ENCODE data around the gene BCKDHA.

Gene BCKDHA

GRCh38 chr19:41439441-41440222 lies 42.0 kb downstream of the BCKDHA start, which contains the start of gene DMAC2:
DMAC2 (minus strand) TSS chr19:41439912; CDS start chr19:41439899, 13 bp downstream.
- TF ChIP-seq, protein P1, sequence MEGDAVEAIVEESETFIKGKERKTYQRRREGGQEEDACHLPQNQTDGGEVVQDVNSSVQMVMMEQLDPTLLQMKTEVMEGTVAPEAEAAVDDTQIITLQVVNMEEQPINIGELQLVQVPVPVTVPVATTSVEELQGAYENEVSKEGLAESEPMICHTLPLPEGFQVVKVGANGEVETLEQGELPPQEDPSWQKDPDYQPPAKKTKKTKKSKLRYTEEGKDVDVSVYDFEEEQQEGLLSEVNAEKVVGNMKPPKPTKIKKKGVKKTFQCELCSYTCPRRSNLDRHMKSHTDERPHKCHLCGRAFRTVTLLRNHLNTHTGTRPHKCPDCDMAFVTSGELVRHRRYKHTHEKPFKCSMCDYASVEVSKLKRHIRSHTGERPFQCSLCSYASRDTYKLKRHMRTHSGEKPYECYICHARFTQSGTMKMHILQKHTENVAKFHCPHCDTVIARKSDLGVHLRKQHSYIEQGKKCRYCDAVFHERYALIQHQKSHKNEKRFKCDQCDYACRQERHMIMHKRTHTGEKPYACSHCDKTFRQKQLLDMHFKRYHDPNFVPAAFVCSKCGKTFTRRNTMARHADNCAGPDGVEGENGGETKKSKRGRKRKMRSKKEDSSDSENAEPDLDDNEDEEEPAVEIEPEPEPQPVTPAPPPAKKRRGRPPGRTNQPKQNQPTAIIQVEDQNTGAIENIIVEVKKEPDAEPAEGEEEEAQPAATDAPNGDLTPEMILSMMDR (conservative IDR thresholded peaks at IDR 0.05; ENCODE audit: low read depth, low read length): peak; percentile 61
- DNase-seq (ENCODE audit: low read depth): peak; percentile 92
- H3K4me3 ChIP-seq (ENCODE audit: low read length): peak within 1 kb of the TSS; percentile 99

GRCh38 chr19:41441321-41441945 lies 43.8 kb downstream of the BCKDHA start:
- DNase-seq (ENCODE audit: low read depth): no peak
- TF ChIP-seq, protein P1 (conservative IDR thresholded peaks at IDR 0.05; ENCODE audit: low read depth, low read length): no peak
- H3K4me3 ChIP-seq (ENCODE audit: low read length): no peak overlapping the region

GRCh38 chr19:41442473-41443355 lies 45.1 kb downstream of the BCKDHA start, which contains the start of gene ERICH4:
ERICH4 (plus strand) TSS chr19:41443156; CDS start chr19:41443170, 14 bp downstream.
- H3K4me3 ChIP-seq (ENCODE audit: low read length): no peak within 1 kb of the TSS
- no peak for DNase-seq (ENCODE audit: low read depth)
- TF ChIP-seq, protein P1 (conservative IDR thresholded peaks at IDR 0.05; ENCODE audit: low read depth, low read length): no peak

DNA sequence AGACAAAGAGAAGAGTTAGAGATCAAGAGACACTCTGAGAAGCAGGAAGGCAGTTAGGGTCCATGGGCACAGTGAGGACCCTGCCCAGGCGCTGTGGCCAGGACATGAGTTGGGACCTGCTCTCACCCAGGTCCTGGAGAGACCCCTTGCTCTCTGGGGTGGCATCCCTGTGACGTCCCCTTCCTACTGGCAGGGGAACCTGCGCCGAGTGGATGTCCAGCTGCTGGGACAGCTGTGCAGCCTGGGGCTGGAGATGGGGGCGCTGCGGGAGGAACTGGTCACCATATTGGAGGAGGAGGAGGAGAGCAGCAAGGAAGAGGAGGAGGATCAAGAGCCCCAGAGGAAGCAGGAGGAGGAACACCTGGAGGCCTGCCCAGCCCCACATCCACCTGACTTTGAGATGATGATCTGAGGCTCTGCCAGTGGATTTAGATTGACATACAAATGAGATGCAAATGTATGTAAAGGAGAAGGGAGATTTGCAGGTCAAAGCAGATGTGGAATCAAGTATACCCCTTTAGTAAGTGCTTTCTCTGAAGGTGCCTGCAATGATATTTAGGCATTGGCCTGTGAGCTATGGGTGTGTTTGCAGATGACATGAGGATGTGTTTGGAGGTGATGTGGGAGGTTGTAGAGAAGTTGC lies 46.3 kb downstream of the BCKDHA start:
- DNase-seq (ENCODE audit: low read depth): no peak
- H3K4me3 ChIP-seq (ENCODE audit: low read length): no peak overlapping the region
- TF ChIP-seq, protein P1 (conservative IDR thresholded peaks at IDR 0.05; ENCODE audit: low read depth, low read length): no peak

GRCh38 chr19:41445575-41445974 lies 48.0 kb downstream of the BCKDHA start:
- TF ChIP-seq, protein P1 (conservative IDR thresholded peaks at IDR 0.05; ENCODE audit: low read depth, low read length): no peak
- DNase-seq (ENCODE audit: low read depth): no peak
- H3K4me3 ChIP-seq (ENCODE audit: low read length): no peak overlapping the region

DNA sequence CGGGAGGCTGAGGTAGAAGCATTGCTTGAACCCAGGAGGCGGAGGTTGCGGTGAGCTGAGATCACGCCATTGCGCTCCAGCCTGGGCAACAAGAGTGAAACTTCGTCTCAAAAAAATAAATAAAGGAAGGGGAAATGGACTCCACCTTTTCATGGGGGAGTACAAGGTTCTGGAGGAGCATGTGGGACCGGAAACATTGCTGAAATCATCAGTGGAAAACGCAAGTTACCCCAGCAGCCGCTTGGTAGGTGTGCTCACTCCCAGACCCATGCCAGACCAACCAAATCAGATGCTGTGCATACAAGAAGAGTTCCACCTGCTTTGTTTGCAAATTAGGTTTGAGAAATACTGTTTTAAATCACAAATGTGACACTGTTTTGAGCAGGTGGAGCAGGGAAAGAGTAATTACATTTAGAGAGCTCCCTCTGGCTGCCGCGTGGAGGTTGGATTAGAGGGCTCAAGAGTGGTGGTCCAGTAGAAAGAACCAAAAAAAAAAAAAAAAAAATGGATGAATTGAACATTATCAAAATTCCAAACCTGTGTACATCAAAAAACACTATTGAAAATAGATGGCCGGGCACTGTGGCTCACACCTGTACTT lies 50.2 kb downstream of the BCKDHA start:
- H3K4me3 ChIP-seq (ENCODE audit: low read length): no peak overlapping the region
- DNase-seq (ENCODE audit: low read depth): no peak
- TF ChIP-seq, protein P1 (conservative IDR thresholded peaks at IDR 0.05; ENCODE audit: low read depth, low read length): no peak

Data from retinal pigment epithelial cell (primary cell).